NCI-H510A treated with DMSO at 0.1 percent for 48 hours (cell line): ENCODE measurements around the gene CADM2.
A peak's percentile ranks its signal among the peaks of the same experiment; 100 is the strongest.

Experiments used
- DNase-seq: peaks from one replicate; lab custom pipeline; 2025; lab: John Stamatoyannopoulos, UW

Gene CADM2

DNA sequence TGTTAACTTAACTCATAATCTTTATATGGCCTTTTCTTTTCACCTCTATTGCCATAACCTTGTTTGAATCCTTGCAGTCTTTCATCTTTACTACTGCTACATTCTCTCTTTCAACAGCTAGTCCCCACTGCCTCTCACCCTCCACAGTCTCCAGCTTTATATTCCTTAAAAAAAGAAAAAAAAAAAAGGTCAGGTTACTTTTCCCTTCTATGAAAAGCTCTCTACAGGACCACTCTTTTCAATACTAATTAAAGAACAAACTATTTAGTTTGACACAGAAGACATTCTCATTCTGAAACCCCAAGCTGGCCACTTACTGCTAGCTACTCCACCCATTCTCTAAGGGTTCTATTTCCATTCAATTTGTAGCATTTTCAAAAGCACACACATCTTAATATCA lies 25.6 kb downstream of the CADM2 start:
- DNase-seq = no peak

DNA sequence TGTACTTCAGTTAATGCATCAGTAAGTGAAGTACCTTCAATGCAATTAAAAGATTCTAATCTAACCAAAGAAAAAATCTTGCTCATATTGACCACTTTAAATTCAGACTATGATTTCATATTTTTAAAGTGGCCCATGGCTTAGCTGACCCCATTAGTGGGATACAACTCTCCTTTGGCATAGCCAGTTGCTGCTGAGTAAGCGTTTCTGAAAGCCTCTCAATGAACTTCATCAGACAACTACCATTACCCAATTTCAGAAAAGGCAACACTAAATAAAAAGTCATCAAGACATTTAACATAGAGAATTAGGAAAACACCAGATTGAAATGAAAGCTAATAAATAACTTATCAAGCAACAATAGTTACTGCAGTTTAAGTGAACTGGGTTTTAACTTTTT lies 27.0 kb downstream of the CADM2 start:
- no peak for DNase-seq

DNA sequence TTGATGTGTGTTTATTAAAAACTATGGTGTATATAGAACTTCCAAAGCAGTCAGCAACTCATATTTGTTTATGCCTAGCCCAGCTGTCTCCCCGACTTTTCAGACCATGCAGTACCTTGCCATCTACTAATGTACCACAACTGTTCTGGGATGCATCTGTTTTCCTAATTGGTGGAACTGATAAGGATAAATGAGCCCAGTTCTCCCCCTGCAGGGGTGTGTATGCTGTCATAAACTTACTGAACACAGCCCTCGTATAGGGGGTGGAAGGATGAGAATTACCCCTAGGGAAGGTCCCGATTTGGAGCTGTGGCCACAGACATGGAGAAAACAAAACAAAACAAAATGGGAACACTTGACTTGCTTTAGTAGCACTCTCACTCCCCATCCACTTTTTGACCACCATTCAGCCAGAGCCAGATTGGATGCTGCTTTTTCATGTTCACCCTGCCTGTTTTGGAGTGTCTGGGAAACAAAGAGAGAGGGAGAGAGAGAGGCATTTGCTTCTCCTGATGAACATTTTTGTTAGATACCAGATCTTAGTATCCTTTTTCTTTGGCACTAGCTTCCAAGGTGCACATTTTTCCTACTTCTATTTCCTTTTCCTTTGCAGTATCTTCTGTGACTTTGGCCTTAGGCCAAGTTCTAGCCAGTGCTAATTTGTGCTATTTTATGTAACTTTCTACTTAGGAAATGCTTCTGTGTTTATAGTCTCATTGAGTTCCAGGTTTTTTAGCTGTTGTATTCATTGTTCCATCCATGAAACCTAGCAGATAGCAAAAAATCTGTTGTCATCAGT lies 29.1 kb downstream of the CADM2 start:
- no peak for DNase-seq

DNA sequence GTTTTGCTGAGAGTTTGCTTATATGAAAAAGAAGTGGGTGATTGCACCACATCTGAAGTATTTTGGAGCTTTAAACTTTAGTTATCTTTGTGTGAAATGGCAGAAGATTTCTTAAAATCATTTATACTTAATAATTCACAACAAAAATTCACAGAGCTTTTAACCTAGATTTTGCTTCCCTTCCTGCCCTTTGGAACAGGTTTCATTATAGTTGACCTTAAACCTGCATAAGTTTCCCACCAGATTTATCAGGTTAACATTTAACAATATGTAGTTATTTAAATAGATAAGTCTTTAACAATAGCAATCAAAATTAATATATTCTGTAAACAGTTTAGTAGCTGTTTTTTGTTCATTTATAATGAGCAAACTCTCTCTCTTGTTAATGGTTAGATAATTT lies 30.3 kb downstream of the CADM2 start:
- no peak for DNase-seq

DNA sequence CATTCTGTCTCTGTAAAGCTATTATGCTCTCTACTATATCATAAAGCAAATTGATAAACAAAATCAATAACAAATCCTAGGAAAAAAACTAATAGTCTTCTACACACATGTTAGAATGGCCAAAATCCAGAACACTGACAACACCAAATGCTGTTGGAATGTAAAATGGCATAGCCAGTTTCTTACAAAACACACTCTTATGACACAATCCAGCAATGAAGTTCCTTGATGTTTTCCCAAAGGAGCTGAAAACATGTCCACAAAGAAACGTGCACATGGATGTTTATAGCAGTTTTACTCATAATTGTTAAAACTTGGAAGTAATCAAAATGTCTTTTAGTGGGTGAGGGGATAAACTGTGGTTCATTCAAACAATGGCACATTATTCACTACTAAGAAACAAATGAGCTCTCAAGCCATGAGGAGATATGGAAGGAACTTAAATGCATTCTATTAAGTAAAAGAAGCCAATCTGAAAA lies 32.7 kb downstream of the CADM2 start:
- DNase-seq = no peak

DNA sequence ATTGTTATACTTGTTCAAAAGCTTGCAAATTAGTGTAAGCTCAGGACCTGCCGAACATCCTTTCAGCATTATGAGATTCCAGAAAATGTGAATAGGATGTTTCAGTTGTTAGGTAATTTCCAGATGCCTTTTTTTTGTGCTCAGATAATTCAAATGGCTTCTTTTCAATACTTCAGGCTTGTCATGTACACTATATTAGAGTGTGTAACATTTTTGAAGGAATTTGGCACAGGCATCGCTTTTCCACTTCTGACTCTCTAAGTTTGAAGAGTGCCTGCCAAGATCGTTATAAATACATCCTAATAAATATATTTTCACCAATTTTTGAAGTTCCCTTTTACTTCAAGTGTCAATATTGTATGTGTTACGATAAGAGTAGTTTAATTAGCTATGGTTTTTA lies 35.2 kb downstream of the CADM2 start:
- DNase-seq = no peak

DNA sequence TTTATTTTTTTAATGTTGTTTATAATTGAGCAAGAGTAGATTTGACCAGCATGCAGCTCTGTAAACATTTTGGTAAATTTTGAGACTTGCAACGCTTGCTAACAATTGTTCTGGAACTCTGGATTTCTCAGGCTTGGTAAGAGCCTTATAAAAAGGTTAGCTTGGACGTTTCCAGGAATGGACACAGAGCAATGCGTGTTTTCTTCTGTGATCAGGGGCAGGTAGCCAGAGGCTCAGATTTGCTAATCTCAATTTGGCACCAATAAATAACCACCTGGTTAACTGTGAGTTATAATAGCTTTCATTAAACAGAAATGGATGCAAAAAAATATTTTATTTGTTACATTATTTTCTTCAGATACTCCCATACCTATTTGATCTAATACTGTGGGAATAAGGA lies 39.8 kb downstream of the CADM2 start:
- DNase-seq = no peak

DNA sequence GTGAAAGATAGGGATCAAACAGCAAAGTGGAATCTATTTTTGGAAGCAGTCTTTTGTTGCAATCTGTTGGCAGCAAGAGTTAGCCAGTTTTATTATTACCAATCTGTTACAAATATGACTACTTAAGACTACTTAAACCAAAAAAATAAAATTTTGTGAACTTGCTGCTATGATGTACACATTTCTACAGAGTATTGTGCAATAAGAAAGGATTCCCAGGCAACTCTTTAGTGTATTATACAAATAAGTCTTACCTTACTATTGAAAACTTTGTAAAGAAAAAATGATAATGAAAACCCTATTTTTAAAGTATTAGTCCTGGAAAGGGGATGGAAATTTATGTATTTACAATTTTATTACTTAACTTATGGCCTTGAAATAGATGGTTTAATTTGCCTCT lies 44.7 kb downstream of the CADM2 start:
- DNase-seq = no peak

DNA sequence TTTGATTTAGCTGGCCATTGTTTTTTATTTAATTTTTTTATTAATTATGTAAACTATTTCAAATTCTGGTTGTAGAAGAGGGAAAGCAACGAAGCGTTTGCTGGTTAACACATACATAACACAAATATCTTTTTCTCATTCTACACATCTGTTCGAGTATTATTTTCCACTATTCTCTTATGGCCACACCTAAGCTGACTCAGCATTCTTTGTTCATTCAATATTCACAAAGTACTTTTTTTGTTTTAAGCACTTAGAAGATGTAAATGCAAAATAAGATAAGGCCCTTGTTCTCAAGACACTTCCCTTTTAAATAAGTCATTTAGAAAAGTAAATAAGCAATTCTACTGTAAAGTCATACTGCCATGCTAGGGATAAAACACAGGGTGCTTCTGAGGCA lies 45.4 kb downstream of the CADM2 start:
- DNase-seq = no peak

DNA sequence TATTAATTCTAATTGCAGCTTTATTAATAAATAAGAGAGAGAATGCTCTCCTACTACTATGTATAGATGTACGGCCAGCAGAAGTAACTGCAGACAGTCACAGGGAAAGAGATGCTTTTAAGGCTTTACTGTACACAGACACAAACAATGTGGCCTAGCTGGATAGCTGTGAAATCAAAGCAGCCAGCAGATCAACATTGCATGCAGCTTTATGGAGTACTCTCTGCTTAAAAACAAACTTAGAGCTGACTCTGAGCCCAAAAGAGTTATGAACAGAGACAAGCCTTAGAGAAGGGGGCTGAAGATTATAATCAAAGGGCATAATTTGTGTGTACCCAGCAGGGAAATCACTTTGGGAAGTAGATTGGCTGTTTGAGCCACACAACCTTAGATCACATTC lies 47.2 kb downstream of the CADM2 start:
- DNase-seq = no peak

DNA sequence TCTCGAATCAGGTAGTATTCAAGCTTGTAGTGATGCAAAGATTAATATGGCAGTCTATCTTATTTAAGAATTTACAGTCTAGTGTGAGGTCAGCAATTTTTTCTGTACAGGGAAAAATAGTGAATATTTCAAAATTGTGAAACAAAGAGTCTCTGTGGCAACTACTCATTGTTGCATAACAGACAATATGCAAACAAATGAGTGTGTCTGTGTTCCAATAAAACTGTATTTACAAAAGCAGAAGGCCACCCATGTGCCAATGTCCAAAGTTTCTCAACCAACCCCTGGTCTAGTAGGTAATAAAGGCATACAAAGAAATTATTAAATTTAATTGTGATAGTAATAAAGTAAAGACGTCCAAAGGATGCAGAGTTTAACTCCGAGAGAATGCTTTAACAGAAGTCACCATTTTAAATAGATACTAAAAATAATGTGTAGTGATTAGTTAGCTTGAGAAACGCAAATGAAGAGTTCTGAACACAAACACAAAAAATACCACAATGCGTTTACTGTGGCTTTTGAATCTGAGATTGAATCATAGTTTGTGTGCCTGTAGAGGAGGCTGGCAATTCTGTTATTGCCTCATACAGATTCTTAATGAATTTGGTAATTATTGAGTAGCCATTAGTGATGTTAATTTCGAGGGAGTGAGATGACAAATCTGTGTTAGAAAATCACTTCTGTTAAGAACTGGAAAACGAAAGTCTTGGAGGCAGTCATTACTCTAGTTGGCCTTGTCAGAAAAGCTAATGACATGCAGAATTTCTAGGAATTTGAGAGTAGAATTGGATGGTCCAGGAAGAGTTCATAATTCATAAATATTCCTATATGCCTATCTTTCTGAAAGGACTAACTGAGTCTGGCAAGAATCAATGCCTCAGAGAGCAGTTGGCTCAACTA lies 48.7 kb downstream of the CADM2 start:
- no peak for DNase-seq

DNA sequence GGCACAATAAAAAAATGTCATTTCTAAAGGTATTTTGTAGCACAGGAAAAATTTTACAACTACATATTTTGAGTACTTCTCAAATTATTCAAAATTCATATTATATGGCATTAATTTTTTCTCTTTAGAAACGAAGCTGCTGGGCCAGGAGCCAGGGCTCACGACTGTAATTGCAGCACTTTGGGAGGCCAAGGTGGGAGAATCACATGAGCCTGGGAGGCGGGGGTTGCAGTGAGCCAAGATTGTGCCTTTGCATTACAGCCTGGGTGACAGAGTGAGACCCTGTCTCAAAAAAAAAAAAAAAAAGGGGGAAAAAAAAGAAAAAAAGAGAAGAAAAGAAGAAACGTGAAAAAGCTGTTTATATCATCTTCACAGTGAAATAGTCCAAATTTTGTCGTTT lies 62.0 kb downstream of the CADM2 start:
- DNase-seq = no peak

DNA sequence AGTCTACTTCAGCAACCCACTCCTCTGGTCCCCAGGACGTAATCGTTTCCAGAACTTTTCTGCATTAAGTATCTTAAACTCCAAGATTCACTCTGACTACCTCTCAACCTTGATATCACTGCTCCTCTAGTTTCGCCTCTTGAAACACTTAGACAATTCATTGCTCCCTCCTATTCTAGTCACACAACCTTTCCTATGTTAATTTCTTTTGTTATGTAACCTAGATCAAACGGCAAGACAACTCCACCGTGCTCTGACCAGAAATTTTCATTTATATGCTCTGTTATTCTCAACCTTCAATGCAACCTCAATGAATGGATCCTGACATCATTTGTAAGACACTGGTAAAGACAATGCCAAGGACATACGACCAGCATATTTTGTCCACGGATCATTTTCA lies 71.3 kb downstream of the CADM2 start:
- DNase-seq = no peak

DNA sequence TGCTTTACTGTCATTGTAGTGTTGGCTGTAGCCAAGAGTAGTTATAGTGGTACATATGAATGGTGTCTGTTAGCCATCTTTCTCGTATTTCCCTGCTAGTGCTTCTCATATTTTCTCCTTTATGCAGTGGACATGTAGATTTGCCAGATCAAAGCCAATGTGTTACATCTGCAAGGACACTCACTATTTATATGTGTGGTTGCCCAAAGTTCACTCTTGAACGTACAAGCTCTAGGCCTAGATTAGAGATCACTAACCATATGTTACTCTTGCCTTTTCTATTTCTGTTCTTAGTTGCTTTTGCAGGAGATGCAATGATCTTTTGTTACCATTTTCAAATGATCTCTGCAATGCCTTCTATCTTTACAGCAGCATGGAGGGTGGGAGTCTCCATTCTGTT lies 78.4 kb downstream of the CADM2 start:
- no peak for DNase-seq

DNA sequence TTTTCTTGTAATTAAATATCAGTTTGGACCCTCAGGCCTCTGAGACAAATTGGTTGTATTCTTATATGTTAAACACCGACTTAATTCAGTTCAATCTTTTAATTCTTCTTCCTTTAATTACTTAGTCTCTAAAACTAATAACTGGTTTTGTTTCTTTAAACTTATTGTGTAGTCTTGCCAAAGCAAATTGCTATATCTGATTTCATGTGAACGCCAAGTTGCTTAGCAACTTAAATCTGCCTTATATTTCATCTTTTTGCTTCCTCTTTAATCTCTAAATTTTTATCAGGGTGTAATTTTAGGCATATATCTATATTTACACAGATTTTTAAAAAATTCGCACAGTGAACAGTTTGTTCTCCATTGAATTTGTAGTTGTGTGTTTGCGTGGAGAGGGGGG lies 82.2 kb downstream of the CADM2 start:
- DNase-seq = no peak

DNA sequence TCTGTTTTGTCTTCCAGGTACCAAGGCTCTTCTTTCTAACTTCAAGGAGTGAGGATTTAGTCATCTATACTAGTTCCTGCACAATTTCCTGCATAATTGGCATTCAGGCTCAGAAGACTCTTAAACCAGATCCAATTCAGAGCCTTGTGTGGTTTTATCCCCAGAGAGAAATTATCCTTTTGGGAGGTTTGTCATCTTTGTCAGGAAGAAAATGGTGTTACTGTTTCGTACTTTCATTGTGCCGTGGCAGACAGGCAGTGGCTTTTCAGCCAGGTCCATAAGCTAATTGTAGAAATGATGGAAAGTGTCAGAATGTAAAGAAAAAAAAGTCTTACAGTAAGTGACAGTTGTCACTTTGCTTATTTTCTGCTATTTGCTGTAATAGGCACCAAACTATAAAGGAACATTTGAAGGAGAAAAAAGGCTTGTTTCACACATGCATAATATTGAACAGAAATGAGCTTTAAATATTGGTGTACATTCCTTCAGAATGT lies 82.8 kb downstream of the CADM2 start:
- no peak for DNase-seq

DNA sequence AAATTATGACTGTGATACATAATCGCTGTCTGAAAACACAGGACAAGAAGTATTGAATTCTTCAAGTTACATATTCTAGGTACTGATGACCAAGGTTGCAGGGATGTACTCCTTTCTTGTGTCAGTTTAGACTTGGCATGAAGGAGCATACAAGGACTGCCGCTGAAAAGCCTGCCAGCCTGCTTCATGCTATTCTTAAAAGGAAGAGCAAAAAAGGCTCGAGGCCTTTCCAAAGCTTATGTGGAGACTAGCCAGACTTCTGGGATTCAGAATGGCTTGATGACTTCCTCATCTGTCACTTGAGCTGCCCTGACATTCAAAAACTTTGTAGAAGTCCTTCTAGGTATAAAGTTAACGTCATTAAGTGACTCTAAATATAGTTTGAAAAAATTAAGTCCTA lies 92.0 kb downstream of the CADM2 start:
- DNase-seq = no peak

DNA sequence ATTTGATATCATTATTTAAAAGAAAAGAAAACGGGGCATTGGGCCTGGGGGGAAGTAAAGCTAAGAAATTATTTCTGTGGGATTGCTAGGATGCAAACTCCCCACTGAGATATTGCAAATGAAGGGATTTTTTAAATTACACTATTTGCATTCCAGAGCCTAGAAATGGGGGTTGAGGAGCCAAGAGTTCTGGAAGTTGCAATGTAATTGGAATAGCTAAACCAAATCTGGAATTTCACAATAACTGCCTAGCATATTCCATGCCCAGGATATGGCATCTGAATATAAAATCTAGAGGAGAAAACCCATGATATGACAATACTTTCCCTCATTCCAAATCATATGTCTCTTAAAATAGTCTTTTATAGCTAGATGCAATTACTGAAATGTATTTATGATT lies 93.0 kb downstream of the CADM2 start:
- no peak for DNase-seq

DNA sequence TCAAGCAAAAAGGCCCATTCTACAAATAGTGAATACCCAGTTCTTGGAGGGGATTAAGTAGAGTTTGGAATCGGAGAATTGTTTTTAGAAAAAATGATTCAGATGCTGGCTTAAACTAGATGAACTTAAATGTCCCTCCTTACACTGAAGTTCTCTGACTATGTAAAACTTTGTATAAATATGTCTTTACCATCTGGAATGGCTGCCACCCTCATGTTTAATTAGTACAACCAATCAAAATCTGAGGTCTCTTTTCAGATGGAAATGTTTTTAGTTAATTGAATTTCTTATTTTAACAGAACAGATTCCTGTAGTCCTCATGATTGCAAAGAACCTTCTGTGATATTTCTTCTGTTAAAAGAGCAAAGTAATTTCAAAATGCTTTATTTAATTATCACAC lies 94.8 kb downstream of the CADM2 start:
- no peak for DNase-seq

DNA sequence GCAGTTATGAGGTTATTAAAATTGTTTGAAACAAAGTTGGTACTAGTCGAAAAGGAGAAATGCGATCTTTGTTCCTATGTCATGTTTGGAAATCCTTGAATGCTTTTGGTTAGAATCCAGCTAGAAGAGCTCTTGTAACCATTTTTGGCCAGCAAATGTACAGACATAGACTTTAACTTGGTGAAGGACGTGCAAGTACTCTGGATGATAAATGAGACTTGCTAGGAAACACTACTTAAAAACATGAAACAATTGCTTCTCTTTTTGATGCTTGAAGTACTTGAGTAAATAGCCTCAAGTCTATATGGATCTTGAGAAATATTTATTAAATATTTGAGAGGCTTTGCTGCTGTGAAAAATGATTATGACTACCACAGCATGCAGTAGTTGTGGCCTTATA lies 95.8 kb downstream of the CADM2 start:
- no peak for DNase-seq

DNA sequence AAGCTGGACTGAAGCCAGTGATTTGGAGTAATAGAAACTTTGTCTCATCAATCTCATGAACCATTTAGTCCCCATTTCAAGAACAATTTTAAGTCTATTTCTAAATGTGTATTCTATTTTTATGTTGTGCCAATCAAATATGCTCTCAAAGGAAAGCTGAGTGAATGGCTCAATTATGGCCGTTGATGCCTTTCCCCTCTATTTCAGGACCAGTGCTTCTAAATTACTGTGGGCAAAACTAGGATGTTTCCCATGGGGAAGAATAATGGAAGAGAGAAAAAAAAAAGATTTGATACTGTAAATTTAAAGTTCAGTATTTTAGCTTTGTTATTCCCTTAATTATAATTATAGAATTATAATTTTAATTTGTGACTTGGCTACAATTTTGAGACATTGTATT lies 110.1 kb downstream of the CADM2 start:
- DNase-seq = no peak

DNA sequence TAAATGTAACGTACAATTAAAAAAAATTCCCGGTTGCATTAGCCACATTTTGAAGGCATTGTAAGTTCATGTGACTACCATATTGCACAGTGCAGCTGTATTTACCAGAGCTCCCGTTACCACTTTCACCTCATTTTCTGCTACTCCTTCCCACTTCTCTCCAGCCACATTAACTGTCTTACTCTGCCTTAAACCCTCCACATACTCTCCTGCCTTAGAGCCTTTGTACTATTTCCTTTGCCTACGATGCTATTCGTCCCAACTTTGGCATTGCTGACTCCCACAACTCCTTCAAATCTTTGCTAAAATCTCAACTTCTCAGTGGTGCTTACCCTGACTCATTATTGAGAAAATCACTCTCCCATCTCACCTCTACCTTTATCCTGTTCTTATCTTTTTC lies 115.2 kb downstream of the CADM2 start:
- peak; percentile 12 for DNase-seq

DNA sequence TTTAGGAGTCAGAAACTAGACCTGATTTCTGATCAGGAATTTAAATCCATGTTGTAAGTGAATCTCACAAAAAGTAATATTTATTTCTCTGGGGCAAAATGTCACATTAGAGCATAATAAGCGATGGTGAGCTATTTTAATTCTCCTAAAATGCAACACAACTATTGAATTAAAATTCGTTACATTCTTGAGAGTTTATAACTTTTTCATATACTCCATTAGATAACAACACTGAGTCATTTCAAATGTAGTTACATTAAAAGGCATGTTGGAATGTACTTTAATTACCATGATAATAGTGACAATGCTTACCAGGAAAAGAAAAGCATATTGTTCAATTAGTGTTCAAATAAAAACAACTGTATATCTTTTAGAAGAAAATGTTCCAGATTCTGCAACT lies 116.9 kb downstream of the CADM2 start:
- DNase-seq = no peak
